Endothelial cell of umbilical vein (primary cell): Measurements from ENCODE around the gene PCDHGB4. TPM values are rescaled to one million over a fixed set of nuclear protein-coding genes. Genes with fewer than 3 reads are reported as not detected.

Source experiments
- BruUV-seq: library from RNA; stranded (reverse); fragments of 400-500 nt; replicated peaks from 2 replicates; lab custom pipeline; 2021; lab: Mats Ljungman, UMichigan
- CTCF ChIA-PET: fragments of 300-600, 350-600 bp; sonication (Branson Sonifier 250); formaldehyde crosslinking; loops from one replicate; lab custom pipeline; 2021; ENCODE audit warnings: antibody characterized with exemption, inconsistent platforms; lab: Charles Lee
- POLR2A ChIA-PET: fragments of 300-600, 350-600 bp; sonication (Branson Sonifier 250); formaldehyde crosslinking; loops from one replicate; lab custom pipeline; 2021; ENCODE audit warnings: antibody characterized with exemption, inconsistent platforms; lab: Charles Lee
- DNase-seq: peaks from one replicate; pipeline ENCODE4 v3.0.0-alpha.2; 2011; ENCODE audit warnings: low read depth, low spot score
- FAIRE-seq: peaks from 2 replicates; lab custom pipeline; 2011; peaks lifted over from hg19 to GRCh38; lab: Jason Lieb, UNC
- H2AFZ ChIP-seq: 2 replicates; pipeline ENCODE4 v1.6.0; 2012; ENCODE audit warnings: low read depth, low read length, control low read depth, inconsistent platforms
- H3K27ac ChIP-seq: 2 replicates; pipeline ENCODE4 v1.5.1; 2011; ENCODE audit warnings: low read depth, mild to moderate bottlenecking, control low read depth, low read length, moderate library complexity; ENCODE audit not compliant: insufficient read depth
- H3K27me3 ChIP-seq, 2 experiments: 2 replicates each; pipeline versions ENCODE4 v1.6.0 to v1.6.1; 2011; ENCODE audit warnings: low read length in 2 of 2, mixed read lengths in 1 of 2; ENCODE audit not compliant: control insufficient read depth in 2 of 2, insufficient read depth in 2 of 2
- H3K36me3 ChIP-seq, 2 experiments: 2 replicates in 1 of 2; 3 replicates in 1 of 2; pipeline ENCODE4 v1.5.1; 2011; ENCODE audit warnings: low read length in 2 of 2, mild to moderate bottlenecking in 1 of 2, moderate library complexity in 1 of 2; ENCODE audit not compliant: control insufficient read depth in 2 of 2, insufficient read depth in 2 of 2; ENCODE audit errors: extremely low read depth in 1 of 2
- H3K4me1 ChIP-seq: 3 replicates; pipeline ENCODE4 v1.5.1; 2011; ENCODE audit warnings: mild to moderate bottlenecking, low read length; ENCODE audit not compliant: control insufficient read depth, insufficient read depth; ENCODE audit errors: extremely low read depth
- H3K4me2 ChIP-seq: 2 replicates; pipeline ENCODE4 v1.6.1; 2011; ENCODE audit warnings: low read length, control low read depth, mixed read lengths; ENCODE audit not compliant: insufficient read depth
- H3K4me3 ChIP-seq, 3 experiments: fragments of 200-600 bp in 1 of 3; sonication (generic), shearing (Covaris generic) in 1 of 3; replicated peaks in 1 of 3; 2 replicates each; pipeline ENCODE4 v1.5.1; 2011 to 2016; ENCODE audit warnings: control low read depth in 3 of 3, low read length in 3 of 3, mild to moderate bottlenecking in 2 of 3, inconsistent platforms in 1 of 3, low read depth in 1 of 3, moderate library complexity in 1 of 3; ENCODE audit not compliant: insufficient read depth in 1 of 3
- H3K79me2 ChIP-seq: 2 replicates; pipeline ENCODE4 v1.6.0; 2012; ENCODE audit warnings: low read length, inconsistent platforms; ENCODE audit not compliant: control insufficient read depth, insufficient read depth
- H3K9ac ChIP-seq: replicated peaks from 2 replicates; pipeline ENCODE3; 2011; ENCODE audit warnings: low read length, control low read depth; ENCODE audit not compliant: insufficient read depth; ENCODE audit errors: extremely low read depth
- H3K9me1 ChIP-seq: replicated peaks from 3 replicates; pipeline ENCODE4 v1.6.0; 2011; ENCODE audit warnings: mild to moderate bottlenecking, low read length; ENCODE audit not compliant: control insufficient read depth, insufficient read depth; ENCODE audit errors: extremely low read depth
- H3K9me3 ChIP-seq: replicated peaks from 2 replicates; pipeline ENCODE4 v1.5.1; 2012; ENCODE audit warnings: low read length, inconsistent platforms; ENCODE audit not compliant: control insufficient read depth, insufficient read depth
- H4K20me1 ChIP-seq: replicated peaks from 2 replicates; pipeline ENCODE3; 2011; ENCODE audit warnings: mild to moderate bottlenecking, low read length; ENCODE audit not compliant: control insufficient read depth, insufficient read depth; ENCODE audit errors: extremely low read depth
- EZH2 ChIP-seq: IDR thresholded peaks from 2 replicates; pipeline ENCODE4 v1.6.1; 2012; ENCODE audit warnings: borderline replicate concordance, low read depth, mild to moderate bottlenecking, moderate library complexity, low read length, inconsistent platforms; ENCODE audit not compliant: severe bottlenecking
- FOS ChIP-seq: IDR thresholded peaks from 2 replicates; pipeline ENCODE4 v1.6.1; 2011; ENCODE audit warnings: mild to moderate bottlenecking, low read length, moderate library complexity, borderline replicate concordance; ENCODE audit not compliant: insufficient read depth
- GATA2 ChIP-seq: IDR thresholded peaks from 2 replicates; pipeline ENCODE4 v1.7.0; 2011; ENCODE audit warnings: low read depth, mild to moderate bottlenecking, moderate library complexity, mixed read lengths, low read length; ENCODE audit not compliant: insufficient read length, insufficient read depth
- JUN ChIP-seq: IDR thresholded peaks from 2 replicates; pipeline ENCODE4 v1.6.1; 2011; ENCODE audit warnings: borderline replicate concordance, low read depth; ENCODE audit not compliant: insufficient read length, insufficient read depth
- MYC ChIP-seq: IDR thresholded peaks from one replicate; pipeline ENCODE4 v1.6.1; 2011; ENCODE audit warnings: mild to moderate bottlenecking, low read depth, low read length
- POLR2A ChIP-seq: IDR thresholded peaks from 2 replicates; pipeline ENCODE4 v1.6.1; 2012; ENCODE audit warnings: low read depth, mild to moderate bottlenecking, control low read depth, low read length
- POLR2AphosphoS5 ChIP-seq: IDR thresholded peaks from 2 replicates; pipeline ENCODE4 v1.6.1; 2012; ENCODE audit warnings: low read depth, mild to moderate bottlenecking, control low read depth, low read length, moderate library complexity; ENCODE audit not compliant: insufficient read depth
- dilution Hi-C: fragments of 300-500 bp; cut with MboI; formaldehyde crosslinking; loops from one replicate; pipeline ENCODE4 v1.15.0; 2019; ENCODE audit warnings: low sequenced_read_pairs; ENCODE audit not compliant: extremely low pct_ligation_motif_present
- intact Hi-C: fragments of 100-400 bp; cut with micrococcal nuclease; formaldehyde crosslinking; loops from one replicate; pipeline ENCODE4 v1.10.0; 2022
- polyA plus RNA-seq, 4 experiments: library from polyadenylated mRNA; depleted of rRNA in 3 of 4; stranded (reverse) in 3 of 4; unstranded in 1 of 4; fragments of >200 nt; gene quantifications; 2 replicates each; pipeline versions ENCODE4 v1.2.1 to v1.2.3, GENCODE V29; 2011 to 2012; ENCODE audit warnings: missing spikeins in 1 of 4
- total RNA-seq: library from RNA; stranded (reverse); gene quantifications from 2 replicates; pipeline ENCODE4 v1.2.3, GENCODE V29; 2021
- TF ChIP-seq, protein P1 (sequence below): IDR thresholded peaks from 2 replicates; pipeline ENCODE4 v1.6.1; 2011; ENCODE audit not compliant: insufficient read depth, insufficient read length
- TF ChIP-seq, protein P2 (sequence below), 2 donors: IDR thresholded peaks; 1 replicate in 1 of 2; 2 replicates in 1 of 2; pipeline ENCODE4 v1.5.1; 2011; ENCODE audit warnings: low read length in 2 of 2, mild to moderate bottlenecking in 2 of 2, moderate library complexity in 2 of 2, control low read depth in 1 of 2, inconsistent platforms in 1 of 2, low read depth in 1 of 2; ENCODE audit not compliant: insufficient read depth in 1 of 2; ENCODE audit errors: extremely low read depth in 1 of 2

The PCDHGB4 gene
- total and polyA plus RNA-seq, 2 donors (not counting 3 experiments of a cell fraction or from before 2014, with no cell fraction given), result 6.5 to 6.9 TPM

- H2AFZ ChIP-seq, result no peak overlapping the region
- DNase-seq (no peak), FAIRE-seq (no peak)
- H3K9me1 ChIP-seq, result no peaks in the 10 kb centered on the region
- TF ChIP-seq, protein P1, sequence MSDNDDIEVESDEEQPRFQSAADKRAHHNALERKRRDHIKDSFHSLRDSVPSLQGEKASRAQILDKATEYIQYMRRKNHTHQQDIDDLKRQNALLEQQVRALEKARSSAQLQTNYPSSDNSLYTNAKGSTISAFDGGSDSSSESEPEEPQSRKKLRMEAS, result no peak
- no peak for TF ChIP-seq FOS
- no peak for TF ChIP-seq POLR2AphosphoS5
- TF ChIP-seq POLR2A, result no peak
- no peak for TF ChIP-seq EZH2
- TF ChIP-seq, protein P2, sequence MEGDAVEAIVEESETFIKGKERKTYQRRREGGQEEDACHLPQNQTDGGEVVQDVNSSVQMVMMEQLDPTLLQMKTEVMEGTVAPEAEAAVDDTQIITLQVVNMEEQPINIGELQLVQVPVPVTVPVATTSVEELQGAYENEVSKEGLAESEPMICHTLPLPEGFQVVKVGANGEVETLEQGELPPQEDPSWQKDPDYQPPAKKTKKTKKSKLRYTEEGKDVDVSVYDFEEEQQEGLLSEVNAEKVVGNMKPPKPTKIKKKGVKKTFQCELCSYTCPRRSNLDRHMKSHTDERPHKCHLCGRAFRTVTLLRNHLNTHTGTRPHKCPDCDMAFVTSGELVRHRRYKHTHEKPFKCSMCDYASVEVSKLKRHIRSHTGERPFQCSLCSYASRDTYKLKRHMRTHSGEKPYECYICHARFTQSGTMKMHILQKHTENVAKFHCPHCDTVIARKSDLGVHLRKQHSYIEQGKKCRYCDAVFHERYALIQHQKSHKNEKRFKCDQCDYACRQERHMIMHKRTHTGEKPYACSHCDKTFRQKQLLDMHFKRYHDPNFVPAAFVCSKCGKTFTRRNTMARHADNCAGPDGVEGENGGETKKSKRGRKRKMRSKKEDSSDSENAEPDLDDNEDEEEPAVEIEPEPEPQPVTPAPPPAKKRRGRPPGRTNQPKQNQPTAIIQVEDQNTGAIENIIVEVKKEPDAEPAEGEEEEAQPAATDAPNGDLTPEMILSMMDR (IDR thresholded peaks at IDR 0.05; ENCODE audit: extremely low read depth in 1 of 2, insufficient read depth in 1 of 2, low read depth in 1 of 2, low read length in 2 of 2), result no peak
- TF ChIP-seq GATA2, result no peak
- TF ChIP-seq JUN, result no peak
- no peak for TF ChIP-seq MYC
- no peaks in the 10 kb centered on the region for H3K79me2 ChIP-seq
- H3K4me2 ChIP-seq, result no peak overlapping the region
- dilution Hi-C loops, result no loop called here
- H4K20me1 ChIP-seq, result no peaks in the 10 kb centered on the region
- no peak overlapping the region for H3K4me3 ChIP-seq
- POLR2A ChIA-PET, result no interaction called here
- no peaks in the 10 kb centered on the region for H3K4me1 ChIP-seq
- CTCF ChIA-PET, result interaction anchor here (1.6 to 4.1 kb wide), 5 partner anchors 9 to 175 kb away, joined by 4 to 32 read pairs (median 15); partner anchors contain the start of genes PCDHGA3, PCDHGA6 and PCDHGB5
- H3K36me3 ChIP-seq, result no peaks in the 10 kb centered on the region
- BruUV-seq, result no TSS peak
- H3K27ac ChIP-seq, result no peak overlapping the region
- intact Hi-C loops, result no loop called here
- H3K27me3 ChIP-seq, result peaks cover 31 to 80% of the 10 kb centered on the region in 2 experiments
- no peak overlapping the region for H3K9ac ChIP-seq
- H3K9me3 ChIP-seq, result no peaks in the 10 kb centered on the region
These were observed 1.2 kb downstream of the PCDHGB4 start for GRCh38 chr5:141388661-141389060.
